Fibroblast of lung (primary cell): ENCODE data around the gene TMPRSS5.

Experiments used
- EZH2 ChIP-seq: IDR thresholded peaks from 2 replicates; pipeline ENCODE4 v1.5.1; 2012; ENCODE audit warnings: low read length, control low read depth, mild to moderate bottlenecking; ENCODE audit errors: missing control alignments
- TF ChIP-seq, protein P1 (sequence below), 2 donors: IDR thresholded peaks in 1 of 2; conservative IDR thresholded peaks in 1 of 2; 1 replicate in 1 of 2; 2 replicates in 1 of 2; pipeline ENCODE4 v1.5.1; 2011 to 2012; ENCODE audit warnings: low read length in 2 of 2, control low read depth in 1 of 2, inconsistent platforms in 1 of 2, low read depth in 1 of 2, mild to moderate bottlenecking in 1 of 2

DNA sequence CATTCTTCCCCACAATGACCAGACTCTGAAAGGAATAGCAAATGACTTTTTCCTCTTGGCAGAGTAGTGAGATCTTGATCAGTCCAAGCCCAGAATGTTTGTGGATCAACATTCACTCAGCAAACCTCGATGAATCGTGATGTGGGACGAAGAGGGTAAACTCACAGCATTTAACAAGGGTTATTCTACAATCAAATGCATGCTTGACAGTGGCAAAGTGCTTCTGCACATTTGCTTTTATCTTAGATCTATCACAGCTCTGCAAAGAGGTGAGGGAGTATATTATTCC, 31.8 kb downstream of the TMPRSS5 start:
- TF ChIP-seq, protein P1, sequence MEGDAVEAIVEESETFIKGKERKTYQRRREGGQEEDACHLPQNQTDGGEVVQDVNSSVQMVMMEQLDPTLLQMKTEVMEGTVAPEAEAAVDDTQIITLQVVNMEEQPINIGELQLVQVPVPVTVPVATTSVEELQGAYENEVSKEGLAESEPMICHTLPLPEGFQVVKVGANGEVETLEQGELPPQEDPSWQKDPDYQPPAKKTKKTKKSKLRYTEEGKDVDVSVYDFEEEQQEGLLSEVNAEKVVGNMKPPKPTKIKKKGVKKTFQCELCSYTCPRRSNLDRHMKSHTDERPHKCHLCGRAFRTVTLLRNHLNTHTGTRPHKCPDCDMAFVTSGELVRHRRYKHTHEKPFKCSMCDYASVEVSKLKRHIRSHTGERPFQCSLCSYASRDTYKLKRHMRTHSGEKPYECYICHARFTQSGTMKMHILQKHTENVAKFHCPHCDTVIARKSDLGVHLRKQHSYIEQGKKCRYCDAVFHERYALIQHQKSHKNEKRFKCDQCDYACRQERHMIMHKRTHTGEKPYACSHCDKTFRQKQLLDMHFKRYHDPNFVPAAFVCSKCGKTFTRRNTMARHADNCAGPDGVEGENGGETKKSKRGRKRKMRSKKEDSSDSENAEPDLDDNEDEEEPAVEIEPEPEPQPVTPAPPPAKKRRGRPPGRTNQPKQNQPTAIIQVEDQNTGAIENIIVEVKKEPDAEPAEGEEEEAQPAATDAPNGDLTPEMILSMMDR (conservative IDR thresholded peaks at IDR 0.05 in 1 of 2, IDR thresholded peaks at IDR 0.05 in 1 of 2; ENCODE audit: low read depth in 1 of 2, low read length in 2 of 2), result no peak
- TF ChIP-seq EZH2, result no peak
